HCT116 (cell line): Measurements from ENCODE around the gene ABCA3. TPM values are rescaled to one million over a fixed set of nuclear protein-coding genes. Genes with fewer than 3 reads are reported as not detected.

ENCODE experiments used
- ATAC-seq: fragments of 200-7000 bp; cut with Tn5 transposase; 2 replicates; pipeline ENCODE4 v1.9.1; 2020; ENCODE audit warnings: mild to moderate bottlenecking, moderate library complexity
- BruUV-seq: library from RNA; stranded (reverse); fragments of 400-500 nt; replicated peaks from 2 replicates; lab custom pipeline; 2021; lab: Mats Ljungman, UMichigan
- CTCF ChIA-PET: fragments of 300-600 bp; sonication (Branson Sonifier 250); formaldehyde crosslinking; loops from one replicate; lab custom pipeline; 2021; ENCODE audit warnings: antibody characterized with exemption; lab: Charles Lee
- POLR2A ChIA-PET: fragments of 300-600, 350-600 bp; sonication (Branson Sonifier 250); formaldehyde crosslinking; loops from one replicate; lab custom pipeline; 2021; ENCODE audit warnings: antibody characterized with exemption; lab: Charles Lee
- RAD21 ChIA-PET, 2 experiments: fragments of 300-600 bp; sonication (Branson Sonifier 250); formaldehyde crosslinking; loops; one replicate each; lab custom pipeline; 2023; ENCODE audit warnings: low total read pairs in 2 of 2; ENCODE audit not compliant: uncharacterized antibody in 2 of 2, unreplicated experiment in 2 of 2, low non-redundant PET in 1 of 2; lab: Charles Lee
- DNase-seq: peaks from one replicate; pipeline ENCODE4 v3.0.0-alpha.2; 2010; ENCODE audit warnings: low read depth, low spot score
- H2AFZ ChIP-seq: fragments of 200-600 bp; shearing (Covaris generic), sonication (generic); 2 replicates; pipeline ENCODE4 v1.6.1; 2017; ENCODE audit warnings: low read depth, mixed run types, mixed read lengths, antibody characterized with exemption, low read length; ENCODE audit not compliant: poor library complexity, severe bottlenecking
- H3K27ac ChIP-seq: 2 replicates; pipeline ENCODE4 v1.5.1; 2012; ENCODE audit warnings: low read depth, low read length
- H3K27me3 ChIP-seq: fragments of 200-600 bp; sonication (generic); 2 replicates; pipeline ENCODE4 v1.6.1; 2016; ENCODE audit warnings: mixed run types, low read length, mixed read lengths; ENCODE audit not compliant: insufficient read depth
- H3K36me3 ChIP-seq, 2 experiments: fragments of 200-500 bp in 1 of 2; fragments of 200-600 bp in 1 of 2; sonication (Bioruptor generic) in 1 of 2; sonication (generic) in 1 of 2; 2 replicates each; pipeline versions ENCODE4 v1.5.1 to v1.6.1; 2014 to 2016; ENCODE audit warnings: low read length in 2 of 2, inconsistent platforms in 1 of 2, mixed read lengths in 1 of 2, mixed run types in 1 of 2; ENCODE audit not compliant: insufficient read depth in 2 of 2, control insufficient read depth in 1 of 2
- H3K4me1 ChIP-seq, 2 experiments: fragments of 200-600 bp in 1 of 2; sonication (generic) in 1 of 2; 2 replicates each; pipeline versions ENCODE4 v1.5.1 to v1.6.1; 2012 to 2017; ENCODE audit warnings: low read length in 2 of 2, inconsistent platforms in 1 of 2, mild to moderate bottlenecking in 1 of 2, mixed read lengths in 1 of 2, mixed run types in 1 of 2, moderate library complexity in 1 of 2; ENCODE audit not compliant: insufficient read depth in 2 of 2, control insufficient read depth in 1 of 2
- H3K4me2 ChIP-seq: fragments of 200-600 bp; sonication (generic); 2 replicates; pipeline ENCODE4 v1.6.1; 2017; ENCODE audit warnings: mixed run types, low read length, mixed read lengths
- H3K4me3 ChIP-seq, 2 experiments: fragments of 200-600 bp in 1 of 2; sonication (generic) in 1 of 2; replicated peaks in 1 of 2; 2 replicates each; pipeline ENCODE4 v1.5.1; 2011 to 2016; ENCODE audit warnings: low read length in 2 of 2, control low read depth in 1 of 2, low read depth in 1 of 2, mild to moderate bottlenecking in 1 of 2, mixed read lengths in 1 of 2, mixed run types in 1 of 2
- H3K79me2 ChIP-seq: fragments of 200-600 bp; sonication (generic); 2 replicates; pipeline ENCODE4 v1.6.1; 2017; ENCODE audit warnings: mild to moderate bottlenecking, mixed run types, low read length, moderate library complexity, mixed read lengths; ENCODE audit not compliant: insufficient read depth
- H3K9ac ChIP-seq: fragments of 200-600 bp; sonication (generic); 2 replicates; pipeline ENCODE4 v1.6.1; 2016; ENCODE audit warnings: low read length, mixed read lengths
- H3K9me2 ChIP-seq: fragments of 200-600 bp; sonication (generic), shearing (Covaris generic); 2 replicates; pipeline ENCODE4 v1.6.1; 2017; ENCODE audit warnings: mixed run types, mild to moderate bottlenecking, moderate library complexity; ENCODE audit not compliant: insufficient read depth
- H3K9me3 ChIP-seq, 2 experiments: fragments of 200-500 bp in 1 of 2; fragments of 200-600 bp in 1 of 2; sonication (Bioruptor generic) in 1 of 2; sonication (generic) in 1 of 2; 2 replicates each; pipeline ENCODE4 v1.6.1; 2014 to 2017; ENCODE audit warnings: low read length in 2 of 2, mixed read lengths in 2 of 2, inconsistent platforms in 1 of 2, low read depth in 1 of 2, mild to moderate bottlenecking in 1 of 2, mixed run types in 1 of 2, moderate library complexity in 1 of 2; ENCODE audit not compliant: control insufficient read depth in 1 of 2, insufficient read depth in 1 of 2
- H4K20me1 ChIP-seq: fragments of 200-600 bp; sonication (generic), shearing (Covaris generic); 2 replicates; pipeline ENCODE4 v1.6.1; 2017; ENCODE audit warnings: mixed run types, mild to moderate bottlenecking, moderate library complexity; ENCODE audit not compliant: insufficient read depth
- ATF3 ChIP-seq: IDR thresholded peaks from 2 replicates; pipeline ENCODE4 v1.6.1; 2012
- CBX3 ChIP-seq: IDR thresholded peaks from 2 replicates; pipeline ENCODE4 v1.6.1; 2012; ENCODE audit warnings: low read depth
- CEBPB ChIP-seq: IDR thresholded peaks from 2 replicates; pipeline ENCODE4 v1.6.1; 2012; ENCODE audit warnings: low read depth
- EGR1 ChIP-seq: IDR thresholded peaks from 2 replicates; pipeline ENCODE4 v1.6.1; 2012; ENCODE audit warnings: low read depth
- ELF1 ChIP-seq: IDR thresholded peaks from 2 replicates; pipeline ENCODE4 v1.6.1; 2012; ENCODE audit warnings: low read depth, borderline replicate concordance
- EZH2 ChIP-seq: fragments of 200-600 bp; sonication (generic); IDR thresholded peaks from 2 replicates; pipeline ENCODE4 v1.6.1; 2017; ENCODE audit warnings: antibody characterized with exemption, mixed run types
- EZH2phosphoT487 ChIP-seq: fragments of 200-600 bp; IDR thresholded peaks from 2 replicates; pipeline ENCODE4 v1.6.1; 2018; ENCODE audit warnings: antibody characterized with exemption, borderline replicate concordance
- JUND ChIP-seq: IDR thresholded peaks from 2 replicates; pipeline ENCODE4 v1.6.1; 2012
- POLR2A ChIP-seq: IDR thresholded peaks from 2 replicates; pipeline ENCODE4 v1.7.0; 2011; ENCODE audit warnings: borderline replicate concordance; ENCODE audit not compliant: insufficient read depth, insufficient read length; ENCODE audit errors: extremely low read depth
- POLR2AphosphoS5 ChIP-seq: IDR thresholded peaks from 2 replicates; pipeline ENCODE4 v1.6.1; 2011; ENCODE audit warnings: mild to moderate bottlenecking, low read depth, low read length, moderate library complexity
- RAD21 ChIP-seq: IDR thresholded peaks from 2 replicates; pipeline ENCODE4 v1.6.1; 2012; ENCODE audit warnings: low read depth, mild to moderate bottlenecking
- REST ChIP-seq: IDR thresholded peaks from 2 replicates; pipeline ENCODE4 v1.6.1; 2012; ENCODE audit warnings: low read depth
- SIN3A ChIP-seq: IDR thresholded peaks from 2 replicates; pipeline ENCODE4 v1.6.1; 2012; ENCODE audit warnings: low read depth
- SP1 ChIP-seq: IDR thresholded peaks from 2 replicates; pipeline ENCODE4 v1.6.1; 2012; ENCODE audit warnings: low read depth
- SRF ChIP-seq: IDR thresholded peaks from 2 replicates; pipeline ENCODE4 v1.6.1; 2012; ENCODE audit warnings: low read depth
- YY1 ChIP-seq: IDR thresholded peaks from 2 replicates; pipeline ENCODE4 v1.6.1; 2011; ENCODE audit warnings: low read length, low read depth, moderate library complexity, mild to moderate bottlenecking; ENCODE audit not compliant: insufficient replicate concordance; ENCODE audit errors: extremely low read depth
- ZFX ChIP-seq: fragments of 450-650 bp; IDR thresholded peaks from 2 replicates; pipeline ENCODE4 v1.6.1; 2017
- intact Hi-C: fragments of 100-400 bp; cut with micrococcal nuclease; formaldehyde crosslinking; loops from 2 replicates; pipeline ENCODE4 v1.10.0; 2022
- total RNA-seq: library from RNA; stranded (reverse); gene quantifications from one replicate; pipeline ENCODE4 v1.2.1, GENCODE V29; 2021; ENCODE audit not compliant: unreplicated experiment

ABCA3 gene
- total RNA-seq, 1 experiment from 2014 or later: 5.4 TPM

- peaks cover 4 to 8% of the 10 kb centered on the region in 2 experiments; a peak in 2 of 4 replicates for H3K36me3 ChIP-seq
These were observed 102.9 kb downstream of the ABCA3 start for GRCh38 chr16:2237493-2238149.

More at GRCh38 chr16:2237493-2238149, 102.9 kb downstream of the ABCA3 start:
- Histone ChIP-seq H3K4me2 (no peak overlapping the region), H2AFZ (no peak overlapping the region), H4K20me1 (no peaks in the 10 kb centered on the region), H3K9me3 (no peaks in the 10 kb centered on the region), H3K79me2 (no peaks in the 10 kb centered on the region), H3K4me3 (no peak overlapping the region), H3K27ac (no peak overlapping the region), H3K27me3 (no peaks in the 10 kb centered on the region), H3K9me2 (no peaks in the 10 kb centered on the region), H3K4me1 (peaks cover 0 to 14% of the 10 kb centered on the region in 2 experiments; a peak in 3 of 4 replicates), H3K9ac (no peak overlapping the region)
- ChIA-PET CTCF (no interaction called here), RAD21 (no interaction called here), POLR2A (interaction anchor here (1.2 kb wide), 1 partner anchor 13 kb away, joined by 8 read pairs; the partner anchor contains the start of gene ECI1)
- no peak for ATAC-seq
- TF ChIP-seq REST (no peak), EGR1 (no peak), POLR2A (no peak), ELF1 (no peak), JUND (no peak), CBX3 (no peak), ATF3 (no peak), ZFX (no peak), SRF (no peak), SIN3A (no peak), EZH2 (no peak), EZH2phosphoT487 (no peak), YY1 (no peak), CEBPB (no peak), RAD21 (no peak), POLR2AphosphoS5 (no peak), SP1 (no peak)
- DNase-seq: no peak
- BruUV-seq: no TSS peak
- intact Hi-C loops: no loop called here
